GM12865 (cell line): ENCODE data around the gene TAS1R2.

Source experiments
- DNase-seq: peaks from one replicate; pipeline ENCODE4 v3.0.0; 2010; ENCODE audit warnings: low read depth
- H3K4me3 ChIP-seq: 2 replicates; pipeline ENCODE4 v1.5.1; 2011; ENCODE audit warnings: mild to moderate bottlenecking, low read depth, low read length, control low read depth
- TF ChIP-seq, protein P1 (sequence below): IDR thresholded peaks from 2 replicates; pipeline ENCODE4 v1.5.1; 2011; ENCODE audit warnings: low read length, control low read depth, low read depth, inconsistent platforms; ENCODE audit not compliant: insufficient read depth; ENCODE audit errors: missing control alignments

The TAS1R2 gene

DNA sequence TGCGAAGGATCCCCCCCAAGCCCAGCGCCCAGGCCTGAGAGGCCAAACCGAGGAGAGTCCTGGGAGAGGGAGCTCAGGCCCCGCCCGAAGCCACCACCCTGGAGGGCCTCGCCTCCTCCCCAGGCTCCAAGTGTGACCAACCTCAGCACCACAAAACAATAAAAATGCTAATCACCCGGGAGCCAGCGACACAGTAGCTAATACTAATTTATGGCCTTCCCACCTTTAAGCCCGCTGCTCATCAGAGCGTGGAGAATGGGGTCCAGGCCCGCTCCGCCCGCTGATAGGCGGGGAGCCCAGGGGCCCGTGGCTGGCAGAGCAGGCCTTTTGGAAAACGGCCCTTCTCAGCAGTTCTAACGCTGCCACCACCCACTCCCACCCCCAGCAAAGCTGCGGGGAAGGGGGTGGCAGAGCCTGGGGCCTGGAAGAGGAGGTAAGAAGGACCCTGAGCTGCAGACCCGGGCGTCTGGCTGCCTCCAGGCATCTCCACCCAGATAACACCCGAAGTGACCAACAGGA is 20.4 kb upstream of the TAS1R2 start:
- no peak overlapping the region for H3K4me3 ChIP-seq
- TF ChIP-seq, protein P1, sequence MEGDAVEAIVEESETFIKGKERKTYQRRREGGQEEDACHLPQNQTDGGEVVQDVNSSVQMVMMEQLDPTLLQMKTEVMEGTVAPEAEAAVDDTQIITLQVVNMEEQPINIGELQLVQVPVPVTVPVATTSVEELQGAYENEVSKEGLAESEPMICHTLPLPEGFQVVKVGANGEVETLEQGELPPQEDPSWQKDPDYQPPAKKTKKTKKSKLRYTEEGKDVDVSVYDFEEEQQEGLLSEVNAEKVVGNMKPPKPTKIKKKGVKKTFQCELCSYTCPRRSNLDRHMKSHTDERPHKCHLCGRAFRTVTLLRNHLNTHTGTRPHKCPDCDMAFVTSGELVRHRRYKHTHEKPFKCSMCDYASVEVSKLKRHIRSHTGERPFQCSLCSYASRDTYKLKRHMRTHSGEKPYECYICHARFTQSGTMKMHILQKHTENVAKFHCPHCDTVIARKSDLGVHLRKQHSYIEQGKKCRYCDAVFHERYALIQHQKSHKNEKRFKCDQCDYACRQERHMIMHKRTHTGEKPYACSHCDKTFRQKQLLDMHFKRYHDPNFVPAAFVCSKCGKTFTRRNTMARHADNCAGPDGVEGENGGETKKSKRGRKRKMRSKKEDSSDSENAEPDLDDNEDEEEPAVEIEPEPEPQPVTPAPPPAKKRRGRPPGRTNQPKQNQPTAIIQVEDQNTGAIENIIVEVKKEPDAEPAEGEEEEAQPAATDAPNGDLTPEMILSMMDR, result no peak
- no peak for DNase-seq

DNA sequence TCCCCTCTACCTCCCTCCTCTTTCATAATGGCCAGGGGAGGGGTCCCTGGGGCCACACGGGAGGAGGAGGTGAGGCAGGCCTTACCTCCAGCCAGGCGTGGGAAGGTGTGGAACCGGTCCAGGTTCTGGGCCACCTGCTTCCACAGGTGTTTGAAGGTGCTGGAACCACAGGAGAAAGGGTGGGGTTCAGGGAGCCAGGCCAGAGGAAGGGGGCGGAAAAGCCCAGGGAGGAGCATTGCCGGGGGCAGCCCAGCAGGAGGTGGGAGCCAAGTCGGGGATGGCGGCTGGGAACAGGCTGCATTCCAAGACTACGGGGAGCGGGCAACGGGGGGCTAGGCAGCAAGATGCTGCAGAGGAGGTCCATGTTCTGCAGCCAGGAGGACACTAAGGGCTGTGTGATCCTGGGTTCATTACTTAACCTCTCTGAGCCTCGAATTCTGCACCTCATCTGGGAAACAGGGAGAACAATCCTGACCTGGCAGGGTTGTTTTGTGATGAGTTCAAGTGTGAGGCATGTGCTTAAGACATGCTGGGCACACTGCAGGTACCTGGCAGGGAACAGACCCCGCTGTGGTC is 19.8 kb upstream of the TAS1R2 start:
- TF ChIP-seq, protein P1, result no peak
- H3K4me3 ChIP-seq, result no peak overlapping the region
- no peak for DNase-seq

DNA sequence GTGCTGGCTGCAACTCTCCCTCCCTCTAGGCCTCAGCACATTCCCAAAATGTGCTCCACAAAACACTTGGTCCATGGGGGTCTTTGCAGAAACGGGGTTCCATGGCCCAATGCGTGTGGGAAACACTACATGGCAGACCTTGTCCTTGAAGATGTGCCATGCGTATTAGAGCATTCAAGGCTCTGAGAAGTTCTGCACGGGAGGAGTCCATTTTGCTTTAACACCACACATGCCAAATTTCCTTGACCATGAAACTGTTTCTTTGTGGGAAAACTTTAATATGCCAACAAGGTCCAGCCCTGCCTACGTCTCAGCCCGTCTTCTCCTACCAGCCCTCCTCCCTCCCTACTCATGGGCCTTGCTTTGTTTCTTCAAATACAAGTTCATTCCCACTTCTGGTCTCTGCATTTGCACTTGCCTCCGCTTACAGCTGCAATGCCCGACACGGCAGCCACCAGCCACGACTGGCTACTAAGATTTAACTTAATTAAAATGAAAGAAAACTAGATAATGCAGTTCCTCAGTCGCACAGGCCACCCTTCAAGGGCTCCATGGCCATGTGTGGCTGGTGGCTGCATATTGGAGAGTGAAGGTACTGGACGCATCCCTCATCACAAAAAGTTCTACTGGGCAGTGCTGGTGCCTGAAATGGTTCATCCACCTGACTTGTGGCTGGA is 19.2 kb upstream of the TAS1R2 start:
- H3K4me3 ChIP-seq, result no peak overlapping the region
- TF ChIP-seq, protein P1, result no peak
- no peak for DNase-seq

DNA sequence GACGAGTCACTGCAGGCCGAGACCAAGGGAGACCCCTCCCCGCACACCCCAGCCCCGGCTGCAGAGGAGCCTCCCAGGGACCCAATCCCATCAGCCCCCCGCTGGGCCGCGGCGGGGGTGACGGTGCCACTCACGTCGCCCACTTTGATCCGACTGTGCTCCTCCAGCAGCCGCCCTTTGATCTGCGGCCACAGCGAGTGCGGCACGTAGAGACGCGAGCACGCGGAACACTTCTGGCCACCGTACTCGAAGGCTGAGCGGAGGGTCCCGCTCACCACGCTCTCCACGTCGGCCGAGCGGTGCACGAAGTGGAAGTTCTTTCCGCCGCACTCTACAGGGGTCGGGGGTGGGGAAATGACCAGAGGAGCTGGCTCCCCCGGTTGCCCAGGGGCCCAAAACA is 17.8 kb upstream of the TAS1R2 start:
- TF ChIP-seq, protein P1, result no peak
- H3K4me3 ChIP-seq, result no peak overlapping the region
- no peak for DNase-seq

DNA sequence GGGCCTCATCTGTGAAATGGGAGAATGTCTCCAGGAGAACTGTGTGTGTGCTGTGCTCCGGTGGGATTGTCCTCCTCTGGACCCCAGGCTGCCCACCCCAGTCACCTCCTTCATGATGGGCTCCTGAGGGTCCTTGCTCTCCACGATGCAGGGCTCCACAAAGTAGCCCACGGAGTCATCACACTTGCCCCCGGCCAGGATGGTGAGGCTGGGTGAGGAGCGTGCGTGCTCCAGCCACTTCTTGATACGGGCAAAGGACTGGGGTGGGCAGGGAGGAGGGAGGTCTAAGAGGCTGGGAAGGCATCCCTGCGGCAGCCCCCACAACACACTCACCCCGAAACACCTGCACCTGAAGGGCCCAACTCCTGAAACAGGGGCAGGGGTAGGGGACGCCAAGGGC is 16.8 kb upstream of the TAS1R2 start:
- TF ChIP-seq, protein P1, result no peak
- no peak for DNase-seq
- no peak overlapping the region for H3K4me3 ChIP-seq

DNA sequence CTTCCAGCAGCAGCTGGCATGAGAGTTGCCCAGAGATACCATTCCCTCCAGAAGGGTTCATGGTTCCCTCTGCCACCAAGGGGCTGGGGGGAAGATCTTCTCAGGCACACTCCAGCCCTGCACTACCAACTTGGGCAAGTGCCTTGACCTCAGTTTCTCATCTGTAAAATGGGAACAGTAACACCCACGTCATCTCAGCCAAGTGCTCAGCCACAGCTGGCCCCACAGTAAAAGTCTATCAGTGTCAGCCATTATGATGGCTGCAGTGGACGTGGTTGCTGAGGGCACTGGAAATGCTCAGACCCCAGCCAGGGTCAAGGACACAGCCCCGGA is 16.3 kb upstream of the TAS1R2 start:
- DNase-seq, result no peak
- H3K4me3 ChIP-seq, result no peak overlapping the region
- TF ChIP-seq, protein P1, result no peak
